ENCODE results near the gene SLC23A3. TPM values are rescaled to one million over a fixed set of nuclear protein-coding genes. Genes with fewer than 3 reads are reported as not detected.

The SLC23A3 gene
- total RNA-seq, 2 donors from 2014 or later: 1.4 to 3.4 TPM

DNA sequence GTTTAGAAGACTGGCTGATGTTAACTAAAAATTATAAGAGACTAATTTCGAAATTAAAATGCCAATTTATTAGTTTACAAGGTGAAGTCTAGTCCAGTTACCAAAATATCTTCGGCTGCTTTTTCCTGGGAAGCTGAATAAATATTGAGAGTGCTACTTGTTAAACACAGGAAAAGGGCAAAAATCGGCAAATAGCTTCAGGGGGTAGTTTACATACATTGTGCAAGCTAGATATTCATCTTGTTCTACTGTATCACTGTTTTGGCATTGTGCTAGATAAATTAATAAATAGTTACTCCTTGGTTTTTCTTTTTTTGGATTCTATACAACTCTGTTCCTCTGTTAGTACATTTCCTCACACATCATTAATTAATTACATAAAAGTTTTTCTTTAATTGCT, 38.5 kb downstream of the SLC23A3 start:
- no peaks in the 10 kb centered on the region for H3K9me3 ChIP-seq
- TF ChIP-seq, protein P1, sequence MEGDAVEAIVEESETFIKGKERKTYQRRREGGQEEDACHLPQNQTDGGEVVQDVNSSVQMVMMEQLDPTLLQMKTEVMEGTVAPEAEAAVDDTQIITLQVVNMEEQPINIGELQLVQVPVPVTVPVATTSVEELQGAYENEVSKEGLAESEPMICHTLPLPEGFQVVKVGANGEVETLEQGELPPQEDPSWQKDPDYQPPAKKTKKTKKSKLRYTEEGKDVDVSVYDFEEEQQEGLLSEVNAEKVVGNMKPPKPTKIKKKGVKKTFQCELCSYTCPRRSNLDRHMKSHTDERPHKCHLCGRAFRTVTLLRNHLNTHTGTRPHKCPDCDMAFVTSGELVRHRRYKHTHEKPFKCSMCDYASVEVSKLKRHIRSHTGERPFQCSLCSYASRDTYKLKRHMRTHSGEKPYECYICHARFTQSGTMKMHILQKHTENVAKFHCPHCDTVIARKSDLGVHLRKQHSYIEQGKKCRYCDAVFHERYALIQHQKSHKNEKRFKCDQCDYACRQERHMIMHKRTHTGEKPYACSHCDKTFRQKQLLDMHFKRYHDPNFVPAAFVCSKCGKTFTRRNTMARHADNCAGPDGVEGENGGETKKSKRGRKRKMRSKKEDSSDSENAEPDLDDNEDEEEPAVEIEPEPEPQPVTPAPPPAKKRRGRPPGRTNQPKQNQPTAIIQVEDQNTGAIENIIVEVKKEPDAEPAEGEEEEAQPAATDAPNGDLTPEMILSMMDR (IDR thresholded peaks at IDR 0.05): no peak
- no peak overlapping the region for H3K27ac ChIP-seq
- H3K36me3 ChIP-seq: no peaks in the 10 kb centered on the region
- H3K4me1 ChIP-seq (ENCODE audit: control insufficient read depth in 1 of 2, low read depth in 2 of 2): peaks cover 4 to 21% of the 10 kb centered on the region in 2 donors
- no peaks in the 10 kb centered on the region for H3K27me3 ChIP-seq (replicated peaks; ENCODE audit: insufficient read depth)
- ATAC-seq (ENCODE audit: insufficient number of reproducible peaks, low FRiP score, low read depth): no peak
- no peak for DNase-seq (ENCODE audit: low spot score)
- no peak overlapping the region for H3K4me3 ChIP-seq

DNA sequence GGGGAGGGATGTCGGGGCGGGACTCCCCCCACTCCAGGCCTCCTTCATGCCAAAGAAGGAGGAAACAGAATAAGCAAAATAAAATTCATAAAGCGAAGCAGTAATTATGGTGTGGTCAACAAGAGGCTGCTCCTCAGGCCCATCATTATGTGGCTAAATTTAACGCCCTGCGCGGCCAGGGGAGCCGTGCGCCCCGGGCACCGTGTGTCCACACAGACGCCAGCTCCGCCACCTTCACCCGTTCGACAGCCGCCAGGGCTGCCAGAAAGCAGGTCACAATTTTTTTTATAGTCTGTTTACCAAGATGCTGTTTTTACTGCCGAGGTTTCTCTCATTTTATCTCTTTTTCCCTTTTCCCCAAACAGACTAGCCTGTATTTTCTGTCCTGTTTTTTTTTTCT, 40.2 kb downstream of the SLC23A3 start:
- Histone ChIP-seq H3K4me1 (ENCODE audit: control insufficient read depth in 1 of 2, low read depth in 2 of 2) (peaks cover 4 to 25% of the 10 kb centered on the region in 2 donors), H3K36me3 (no peaks in the 10 kb centered on the region)
- TF ChIP-seq, protein P1 (IDR thresholded peaks at IDR 0.05): no peak

DNA sequence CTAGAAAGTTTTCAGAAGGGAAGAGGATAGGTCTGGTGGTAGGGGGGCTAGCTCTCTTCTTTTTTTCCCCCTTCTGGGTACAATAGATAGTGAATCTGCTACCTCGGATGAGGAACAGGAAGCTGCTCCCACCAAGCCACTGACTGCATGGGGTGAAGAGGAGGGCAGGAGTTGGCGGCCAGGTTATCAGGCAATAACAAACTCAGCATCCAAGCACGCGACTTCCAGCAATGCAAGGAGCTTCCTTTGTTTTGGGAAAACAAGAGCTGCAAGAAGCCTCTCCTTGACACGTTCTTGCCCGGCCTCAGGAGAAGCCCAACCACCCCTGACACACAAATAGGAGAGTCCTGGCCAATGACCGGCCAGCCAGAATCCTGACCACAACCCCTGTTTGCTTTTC, 41.4 kb downstream of the SLC23A3 start:
- ATAC-seq (ENCODE audit: insufficient number of reproducible peaks, low FRiP score, low read depth) (no peak), DNase-seq (ENCODE audit: low spot score) (no peak)
- Histone ChIP-seq H3K27ac (no peak overlapping the region), H3K4me3 (no peak overlapping the region), H3K27me3 (replicated peaks; ENCODE audit: insufficient read depth) (no peaks in the 10 kb centered on the region), H3K4me1 (ENCODE audit: control insufficient read depth in 1 of 2, low read depth in 2 of 2) (peaks cover 4 to 28% of the 10 kb centered on the region in 2 donors), H3K9me3 (no peaks in the 10 kb centered on the region), H3K36me3 (no peaks in the 10 kb centered on the region)
- TF ChIP-seq, protein P1 (IDR thresholded peaks at IDR 0.05): no peak

More for the DNA sequence above, 40.2 kb downstream of the SLC23A3 start:
- Histone ChIP-seq H3K27me3 (replicated peaks; ENCODE audit: insufficient read depth) (no peaks in the 10 kb centered on the region), H3K27ac (no peak overlapping the region), H3K9me3 (no peaks in the 10 kb centered on the region), H3K4me3 (no peak overlapping the region)
- DNase-seq (ENCODE audit: low spot score) (no peak), ATAC-seq (ENCODE audit: insufficient number of reproducible peaks, low FRiP score, low read depth) (no peak)

DNA sequence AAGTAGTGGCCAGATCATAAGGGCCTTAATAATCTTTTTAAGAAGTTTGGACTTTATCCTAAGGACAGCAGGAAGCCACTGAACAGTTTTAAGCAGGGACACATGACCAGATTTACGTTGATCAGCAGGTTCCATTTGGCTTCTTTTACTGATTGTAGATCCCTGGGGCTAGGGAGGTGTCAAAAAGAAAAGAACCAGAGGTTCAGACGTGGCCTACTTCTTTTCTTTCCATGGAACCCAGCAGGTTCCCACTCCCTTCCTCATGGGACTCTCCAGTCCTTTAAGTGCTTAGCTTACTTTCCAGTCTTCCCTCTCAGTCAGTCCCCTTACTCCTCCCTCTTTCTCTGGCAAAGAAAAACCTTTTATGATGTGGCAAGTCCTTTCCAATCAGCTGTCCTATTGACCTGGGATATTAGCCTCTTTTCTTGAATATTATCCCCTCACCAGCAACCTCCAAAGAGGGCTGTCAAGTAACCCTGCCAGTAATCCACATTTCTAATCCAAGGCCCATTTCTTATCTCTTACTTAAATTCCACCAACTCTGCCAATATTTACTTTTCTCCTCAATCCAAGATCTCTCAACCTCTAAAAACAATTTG, 42.7 kb downstream of the SLC23A3 start:
- no peaks in the 10 kb centered on the region for H3K36me3 ChIP-seq
- no peaks in the 10 kb centered on the region for H3K9me3 ChIP-seq
- H3K4me3 ChIP-seq: no peak overlapping the region
- H3K4me1 ChIP-seq (ENCODE audit: control insufficient read depth in 1 of 2, low read depth in 2 of 2): peaks cover 4 to 28% of the 10 kb centered on the region in 2 donors
- DNase-seq (ENCODE audit: low spot score) (no peak), ATAC-seq (ENCODE audit: insufficient number of reproducible peaks, low FRiP score, low read depth) (no peak)
- no peaks in the 10 kb centered on the region for H3K27me3 ChIP-seq (replicated peaks; ENCODE audit: insufficient read depth)
- TF ChIP-seq, protein P1 (IDR thresholded peaks at IDR 0.05): no peak
- H3K27ac ChIP-seq: no peak overlapping the region

DNA sequence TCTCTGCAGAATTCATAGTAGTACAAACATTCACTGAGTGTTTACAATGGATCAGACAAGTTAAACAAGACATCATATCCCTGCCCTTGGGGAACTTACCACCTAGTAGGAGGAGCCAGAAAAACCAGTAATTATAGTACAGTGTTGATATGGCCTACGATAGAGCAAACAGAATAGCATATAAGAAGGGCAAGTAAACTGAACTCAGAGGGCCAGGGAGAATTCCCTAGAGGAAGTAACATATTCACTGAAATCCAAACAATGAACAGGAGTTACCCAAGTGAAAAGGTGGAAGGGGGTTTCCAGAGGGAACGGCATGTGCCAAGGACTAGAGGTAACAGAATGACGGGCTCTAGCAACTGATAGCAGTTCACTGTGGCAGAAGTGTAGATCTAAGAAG, 43.3 kb downstream of the SLC23A3 start:
- TF ChIP-seq, protein P1 (IDR thresholded peaks at IDR 0.05): no peak
- no peak for ATAC-seq (ENCODE audit: insufficient number of reproducible peaks, low FRiP score, low read depth)
- Histone ChIP-seq H3K36me3 (no peaks in the 10 kb centered on the region), H3K27me3 (replicated peaks; ENCODE audit: insufficient read depth) (no peaks in the 10 kb centered on the region), H3K4me1 (ENCODE audit: control insufficient read depth in 1 of 2, low read depth in 2 of 2) (peaks cover 4 to 28% of the 10 kb centered on the region in 2 donors), H3K27ac (no peak overlapping the region), H3K4me3 (no peak overlapping the region), H3K9me3 (no peaks in the 10 kb centered on the region)
- no peak for DNase-seq (ENCODE audit: low spot score)
